HG03159 (cell line): Measurements from ENCODE around the gene RYR1.
"Not testable (repeated sequence)": the region's sequence is repeated elsewhere in the genome, so short reads cannot be mapped to it uniquely, and the experiment has no call there.

Experiments used
- ATAC-seq: cut with Tn5 transposase; IDR thresholded peaks from one replicate; pipeline ENCODE4 v1.9.1; 2021; ENCODE audit warnings: mild to moderate bottlenecking, moderate library complexity; ENCODE audit not compliant: unreplicated experiment

RYR1 gene

DNA sequence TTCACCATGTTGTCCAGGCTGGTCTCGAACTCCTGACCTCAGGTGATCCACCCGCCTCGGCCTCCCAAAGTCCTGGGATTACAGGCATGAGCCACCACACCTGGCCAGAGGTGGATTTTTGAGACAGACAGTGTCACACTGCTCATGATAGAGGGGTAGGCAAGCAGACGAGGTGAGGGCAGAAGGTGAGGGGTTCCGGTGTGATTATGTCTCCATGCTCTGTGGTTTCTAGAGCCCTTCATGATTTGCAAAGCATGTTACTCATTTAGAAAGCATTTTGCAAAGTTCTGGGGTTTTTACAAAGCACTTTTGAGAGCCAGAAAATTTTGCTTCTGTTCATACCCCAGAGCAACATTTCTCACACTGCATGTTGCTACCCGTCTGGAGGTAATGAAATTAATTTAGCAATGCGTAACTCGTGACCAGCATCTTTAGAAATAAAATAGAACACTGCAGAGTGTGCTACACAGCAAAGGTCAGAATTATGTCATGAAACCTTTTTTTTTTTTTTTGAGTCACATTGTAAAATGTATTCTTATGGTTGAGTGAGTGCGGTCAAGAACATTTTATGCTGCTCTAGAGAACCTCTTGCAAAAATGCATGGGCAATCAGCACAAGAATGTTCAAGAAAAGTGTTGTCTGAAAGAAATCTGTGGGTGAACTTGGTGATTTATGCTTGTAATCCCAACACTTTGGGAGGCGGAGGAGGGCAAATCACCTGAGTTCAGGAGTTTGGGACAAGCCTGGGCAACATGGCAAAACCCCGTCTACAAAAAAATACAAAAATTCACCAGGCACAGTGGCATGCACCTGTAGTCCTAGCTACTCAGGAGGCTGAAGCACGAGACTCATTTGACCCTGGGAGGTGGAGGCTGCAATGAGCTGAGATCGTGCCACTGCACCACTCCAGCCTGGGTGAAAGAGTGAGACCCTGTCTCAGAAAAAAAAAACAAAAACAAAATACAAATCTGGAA lies 126.2 kb downstream of the RYR1 start:
- peak; percentile 60 for ATAC-seq

DNA sequence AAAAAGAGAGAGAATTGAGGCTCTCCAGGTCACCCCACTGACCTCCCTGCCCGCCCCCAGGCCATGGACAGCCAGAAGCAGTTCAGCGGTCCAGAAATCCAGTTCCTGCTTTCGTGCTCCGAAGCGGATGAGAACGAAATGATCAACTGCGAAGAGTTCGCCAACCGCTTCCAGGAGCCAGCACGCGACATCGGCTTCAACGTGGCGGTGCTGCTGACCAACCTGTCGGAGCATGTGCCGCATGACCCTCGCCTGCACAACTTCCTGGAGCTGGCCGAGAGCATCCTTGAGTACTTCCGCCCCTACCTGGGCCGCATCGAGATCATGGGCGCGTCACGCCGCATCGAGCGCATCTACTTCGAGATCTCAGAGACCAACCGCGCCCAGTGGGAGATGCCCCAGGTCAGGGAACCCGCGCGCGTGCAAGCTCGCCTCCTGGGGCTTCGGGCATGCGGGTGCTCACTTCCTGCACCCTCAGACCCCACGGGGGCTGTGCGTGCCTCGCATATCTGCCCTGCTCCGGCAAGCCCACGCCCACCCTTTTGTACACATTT lies 127.6 kb downstream of the RYR1 start:
- no peak for ATAC-seq

- no peak for ATAC-seq
These were observed 128.2 kb downstream of the RYR1 start for GRCh38 chr19:38561658-38562057.

DNA sequence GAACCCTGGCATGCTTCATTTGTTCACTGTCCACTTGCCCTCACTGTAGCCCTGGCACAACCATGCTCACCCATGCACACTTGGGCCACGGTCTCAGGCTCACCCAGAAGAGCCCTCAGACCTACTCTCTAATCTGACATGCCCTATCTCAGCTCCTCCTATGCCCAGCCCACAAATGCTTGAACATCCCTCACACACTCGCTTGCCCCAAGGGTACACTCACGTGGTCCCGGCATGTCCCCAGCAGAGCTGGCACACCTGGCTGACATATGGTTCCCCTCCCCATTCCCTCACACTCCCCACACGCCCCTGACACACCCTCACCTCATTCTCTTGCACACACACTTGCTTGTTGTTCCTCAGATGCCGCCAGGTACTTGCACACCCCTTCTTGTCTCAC lies 128.6 kb downstream of the RYR1 start:
- no peak for ATAC-seq

- ATAC-seq, result no peak
These were observed 130.0 kb downstream of the RYR1 start for GRCh38 chr19:38563475-38563874.

- ATAC-seq, result no peak
These were observed 131.6 kb downstream of the RYR1 start for GRCh38 chr19:38564981-38565690.

DNA sequence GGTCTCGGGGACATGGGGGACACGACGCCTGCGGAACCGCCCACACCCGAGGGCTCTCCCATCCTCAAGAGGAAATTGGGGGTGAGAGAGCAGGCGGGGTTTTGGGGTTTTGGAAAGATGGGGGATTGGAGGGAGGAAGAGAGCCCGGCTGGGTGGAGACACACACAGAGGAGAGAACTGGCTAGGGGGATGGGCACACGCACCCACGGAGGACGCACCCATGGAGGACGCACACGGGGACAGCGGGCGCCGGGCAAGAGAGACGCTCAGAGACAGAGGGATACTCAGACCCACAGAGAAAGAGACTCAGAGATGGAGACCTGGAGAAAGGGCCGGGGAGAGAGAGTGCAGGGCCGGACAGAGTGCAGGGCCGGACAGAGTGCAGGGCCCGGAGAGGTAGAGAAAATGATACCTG lies 132.2 kb downstream of the RYR1 start:
- ATAC-seq, result no peak

DNA sequence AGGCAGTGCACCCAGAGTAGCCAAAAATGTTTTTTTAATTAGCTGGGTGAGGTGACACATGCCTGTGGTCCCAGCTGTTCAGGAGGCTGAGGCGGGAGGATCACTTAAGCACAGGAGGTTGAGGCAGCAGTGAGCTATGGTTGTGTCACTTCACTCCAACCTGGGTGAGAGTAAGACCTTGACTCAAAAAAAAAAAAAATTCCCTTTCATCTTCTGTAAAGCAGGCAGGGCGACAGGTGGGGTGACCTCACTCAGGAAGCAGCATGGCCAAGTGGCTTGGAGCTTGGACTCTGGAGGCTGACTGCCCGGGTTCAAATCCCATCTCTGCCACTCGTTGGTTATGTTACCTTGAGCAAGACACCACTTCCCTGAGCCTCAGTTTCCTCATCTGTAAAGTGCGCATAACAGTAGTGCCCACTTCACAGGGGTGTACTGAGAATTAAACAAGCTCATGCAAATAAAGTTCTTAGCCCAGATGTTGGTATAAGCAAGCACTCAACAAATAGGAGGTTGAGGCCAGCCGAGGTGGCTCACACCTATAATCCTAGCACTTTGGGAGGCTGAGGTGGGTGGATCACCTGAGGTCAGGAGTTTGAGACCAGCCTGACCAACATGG lies 136.0 kb downstream of the RYR1 start:
- no peak for ATAC-seq

GRCh38 chr19:38571682-38572081 lies 138.2 kb downstream of the RYR1 start:
- ATAC-seq, result no peak

DNA sequence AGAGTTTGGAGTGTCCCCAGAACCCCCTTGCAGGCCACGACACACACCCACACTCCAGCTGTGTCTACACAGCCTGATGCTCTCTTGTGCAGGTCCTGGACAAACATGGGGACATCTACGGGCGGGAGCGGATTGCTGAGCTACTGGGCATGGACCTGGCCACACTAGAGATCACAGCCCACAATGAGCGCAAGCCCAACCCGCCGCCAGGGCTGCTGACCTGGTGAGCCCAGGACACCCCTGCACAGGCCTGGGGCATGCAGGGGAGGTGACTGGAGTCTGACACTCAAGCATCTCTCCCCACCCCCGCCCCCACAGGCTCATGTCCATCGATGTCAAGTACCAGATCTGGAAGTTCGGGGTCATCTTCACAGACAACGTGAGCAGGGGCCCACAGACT lies 144.3 kb downstream of the RYR1 start:
- no peak for ATAC-seq

GRCh38 chr19:38579304-38579703 lies 145.8 kb downstream of the RYR1 start:
- not testable (repeated sequence) for ATAC-seq

DNA sequence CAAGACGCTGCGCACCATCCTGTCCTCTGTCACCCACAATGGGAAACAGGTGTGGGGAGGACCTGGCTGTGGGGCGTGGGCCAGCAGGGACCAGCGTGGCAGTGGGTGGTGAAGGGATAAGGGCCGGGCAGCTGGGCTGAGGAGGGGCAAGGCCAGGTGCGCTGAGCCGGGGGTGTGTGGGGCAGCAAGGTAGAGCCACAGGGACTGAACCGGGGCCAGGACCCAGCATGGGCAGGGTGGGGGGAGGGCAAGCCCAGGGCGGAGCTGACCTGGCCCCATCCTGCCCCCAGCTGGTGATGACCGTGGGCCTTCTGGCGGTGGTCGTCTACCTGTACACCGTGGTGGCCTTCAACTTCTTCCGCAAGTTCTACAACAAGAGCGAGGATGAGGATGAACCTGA lies 146.6 kb downstream of the RYR1 start:
- no peak for ATAC-seq

DNA sequence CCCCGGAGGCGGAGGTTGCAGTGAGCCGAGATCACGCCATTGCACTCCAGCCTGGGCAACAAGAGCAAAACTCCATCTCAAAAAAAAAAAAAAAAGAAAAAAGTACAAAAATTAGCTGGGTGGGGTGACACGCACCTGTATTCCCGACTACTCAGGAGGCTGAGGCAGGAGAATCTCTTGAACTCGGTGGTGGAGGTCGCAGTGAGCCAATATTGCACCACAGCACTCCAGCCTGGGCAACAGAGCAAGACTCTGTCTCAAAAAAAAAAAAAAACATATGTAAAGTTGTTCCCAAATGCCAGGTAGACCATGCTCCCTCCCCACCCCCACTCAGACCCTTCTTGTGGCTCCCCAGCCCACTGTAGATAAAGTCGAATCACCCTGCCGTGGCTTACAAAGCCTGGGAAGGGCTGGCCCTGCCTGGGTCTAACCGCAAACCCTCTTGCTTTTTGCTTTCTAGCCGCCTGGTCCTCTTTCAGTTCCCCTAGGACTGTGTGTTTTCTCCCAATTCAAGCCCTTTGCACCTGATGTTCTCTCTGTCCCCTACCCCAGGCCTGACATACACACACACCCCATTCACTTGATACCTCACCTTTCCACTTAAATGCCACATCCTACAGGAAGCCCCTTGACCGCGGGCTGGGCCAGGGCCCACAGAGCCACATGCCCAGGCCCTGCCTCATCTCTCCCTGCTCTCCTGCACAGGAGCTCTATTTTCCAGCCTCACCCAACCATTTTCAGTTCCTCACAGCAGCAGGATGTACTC lies 149.9 kb downstream of the RYR1 start:
- peak; percentile 52 for ATAC-seq

DNA sequence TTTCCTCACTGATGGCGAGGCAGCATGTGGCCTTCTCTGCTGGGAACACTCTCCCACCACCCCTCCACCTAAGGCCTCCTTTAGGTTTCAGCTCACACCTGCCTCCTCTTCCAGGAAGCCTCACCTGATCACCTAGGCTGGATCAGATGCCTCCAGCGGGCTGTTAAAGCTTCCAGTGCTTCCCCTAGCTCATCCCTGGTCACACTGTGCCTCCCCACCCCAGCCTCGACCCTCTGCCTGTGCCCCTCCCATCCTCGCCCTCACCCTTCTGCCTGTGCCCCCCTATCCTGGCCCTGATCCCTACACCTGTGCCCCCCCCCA lies 150.5 kb downstream of the RYR1 start:
- no peak for ATAC-seq

- ATAC-seq, result no peak
These were observed 154.1 kb downstream of the RYR1 start for GRCh38 chr19:38587562-38587961.

DNA sequence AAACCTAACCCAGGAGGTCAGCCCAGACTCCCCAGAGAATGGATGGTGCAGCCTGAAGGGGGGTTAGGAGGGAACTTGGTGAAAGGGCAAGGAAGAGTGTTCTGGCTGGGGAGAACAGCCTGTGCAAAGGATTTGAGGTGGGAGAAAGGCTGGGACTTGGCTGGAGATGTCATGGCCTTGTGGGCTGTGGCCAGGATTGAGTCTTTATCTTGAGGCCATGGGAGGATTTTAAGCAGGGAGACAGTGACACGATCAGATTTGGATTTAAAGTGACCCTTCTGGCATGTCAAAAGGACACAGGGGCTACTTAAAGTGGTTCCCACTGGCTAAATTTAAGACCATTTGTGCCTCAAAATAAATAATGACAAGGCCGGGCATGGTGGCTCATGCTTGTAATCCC lies 154.6 kb downstream of the RYR1 start:
- no peak for ATAC-seq

DNA sequence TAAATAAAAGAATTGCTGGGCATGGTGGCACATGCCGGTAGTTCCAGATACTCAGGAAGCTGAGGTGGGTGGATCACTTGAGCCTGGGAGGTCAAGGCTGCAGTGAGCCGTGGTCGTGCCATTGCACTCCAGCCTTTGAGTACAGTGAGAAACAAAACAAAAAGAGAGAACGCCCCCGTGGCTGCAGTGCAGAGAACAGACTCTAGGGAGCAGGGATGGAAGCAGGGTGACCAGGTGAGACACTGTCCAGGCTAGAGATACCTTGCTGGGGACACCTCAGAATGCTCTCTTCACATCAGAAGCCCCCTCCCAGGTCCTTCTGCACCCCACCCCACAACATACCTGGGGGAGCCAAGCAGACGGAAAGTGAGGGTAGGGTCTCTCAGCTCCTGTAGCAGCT lies 159.4 kb downstream of the RYR1 start:
- ATAC-seq, result no peak

- ATAC-seq, result no peak
These were observed 162.8 kb downstream of the RYR1 start for GRCh38 chr19:38596057-38596981.

- no peak for ATAC-seq
These were observed 163.6 kb downstream of the RYR1 start for GRCh38 chr19:38597075-38597474.

DNA sequence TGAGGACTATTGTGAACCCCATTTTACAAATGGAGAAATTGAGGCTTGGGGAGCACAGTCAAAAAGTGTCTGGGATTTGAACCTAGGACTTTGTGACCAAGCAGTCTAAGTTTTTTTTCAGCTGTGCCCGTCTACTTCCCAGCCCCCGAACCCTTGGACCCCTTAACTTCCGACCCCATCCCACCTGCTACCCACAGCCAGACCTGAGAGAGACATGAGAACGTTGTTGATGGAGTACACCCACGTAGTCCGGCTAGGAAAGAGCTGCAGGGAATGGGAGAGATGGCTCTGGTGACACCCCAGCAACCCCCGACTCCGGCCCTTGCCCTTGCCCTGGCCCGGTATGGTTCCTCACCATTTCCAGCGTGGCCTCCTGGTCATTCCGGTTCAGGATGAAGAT lies 166.2 kb downstream of the RYR1 start:
- ATAC-seq, result no peak
